GM13976 (cell line): ENCODE data around the gene LCT.

Experiments
- DNase-seq: peaks from one replicate; pipeline ENCODE4 v3.0.0; 2012; ENCODE audit warnings: low spot score
- in situ Hi-C: fragments of 300-500 bp; cut with MboI; formaldehyde crosslinking; loops from one replicate; pipeline ENCODE4 v1.12.0; 2022; ENCODE audit warnings: low sequenced_read_pairs, mixed read lengths, inconsistent platforms; ENCODE audit not compliant: unreplicated experiment
- TF ChIP-seq, protein P1 (sequence below): IDR thresholded peaks from 2 replicates; pipeline ENCODE4 v1.5.1; 2012; ENCODE audit warnings: borderline replicate concordance, mild to moderate bottlenecking; ENCODE audit not compliant: insufficient read depth; ENCODE audit errors: extremely low read depth, missing control alignments, control extremely low read depth

Gene LCT

DNA sequence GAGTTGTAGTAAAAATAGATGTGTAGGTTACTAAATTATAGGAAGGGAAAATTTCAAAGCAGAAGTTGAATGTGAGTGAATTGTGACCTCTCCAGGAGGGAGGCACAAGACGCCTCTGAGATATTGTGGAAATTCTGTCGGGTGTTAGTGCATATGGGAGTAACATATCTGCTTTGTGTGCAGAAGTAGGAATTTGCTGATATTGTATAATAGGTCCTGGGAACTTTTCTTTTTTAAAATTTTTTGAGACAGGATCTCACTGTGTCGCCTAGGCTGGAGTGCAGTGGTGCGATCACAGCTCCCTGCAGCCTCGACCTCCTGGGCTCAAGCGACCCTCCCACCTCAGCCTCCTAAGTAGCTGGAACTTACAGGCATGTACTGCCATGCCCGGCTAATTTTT lies 60.6 kb downstream of the LCT start:
- in situ Hi-C loops, result no loop called here
- no peak for DNase-seq
- TF ChIP-seq, protein P1, sequence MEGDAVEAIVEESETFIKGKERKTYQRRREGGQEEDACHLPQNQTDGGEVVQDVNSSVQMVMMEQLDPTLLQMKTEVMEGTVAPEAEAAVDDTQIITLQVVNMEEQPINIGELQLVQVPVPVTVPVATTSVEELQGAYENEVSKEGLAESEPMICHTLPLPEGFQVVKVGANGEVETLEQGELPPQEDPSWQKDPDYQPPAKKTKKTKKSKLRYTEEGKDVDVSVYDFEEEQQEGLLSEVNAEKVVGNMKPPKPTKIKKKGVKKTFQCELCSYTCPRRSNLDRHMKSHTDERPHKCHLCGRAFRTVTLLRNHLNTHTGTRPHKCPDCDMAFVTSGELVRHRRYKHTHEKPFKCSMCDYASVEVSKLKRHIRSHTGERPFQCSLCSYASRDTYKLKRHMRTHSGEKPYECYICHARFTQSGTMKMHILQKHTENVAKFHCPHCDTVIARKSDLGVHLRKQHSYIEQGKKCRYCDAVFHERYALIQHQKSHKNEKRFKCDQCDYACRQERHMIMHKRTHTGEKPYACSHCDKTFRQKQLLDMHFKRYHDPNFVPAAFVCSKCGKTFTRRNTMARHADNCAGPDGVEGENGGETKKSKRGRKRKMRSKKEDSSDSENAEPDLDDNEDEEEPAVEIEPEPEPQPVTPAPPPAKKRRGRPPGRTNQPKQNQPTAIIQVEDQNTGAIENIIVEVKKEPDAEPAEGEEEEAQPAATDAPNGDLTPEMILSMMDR, result no peak

DNA sequence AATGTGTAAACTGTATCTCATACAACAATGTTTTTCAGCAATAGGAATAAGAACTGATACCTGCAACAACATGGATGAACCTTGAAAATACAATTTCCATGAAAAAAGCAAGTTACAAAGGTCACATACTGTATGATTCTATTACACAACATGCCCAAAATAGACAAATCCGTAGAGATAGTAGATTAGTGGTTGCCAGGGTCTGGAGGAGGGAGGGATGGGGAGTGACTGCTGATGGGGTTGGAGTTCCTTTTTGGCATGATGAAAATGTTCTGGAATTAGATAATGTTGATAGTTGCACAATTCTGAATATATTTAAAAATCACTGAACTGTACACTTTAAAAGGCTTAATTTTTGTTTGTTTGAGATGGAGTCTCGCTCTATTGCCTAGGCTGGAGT lies 61.6 kb downstream of the LCT start:
- TF ChIP-seq, protein P1, result no peak
- in situ Hi-C loops, result no loop called here
- no peak for DNase-seq

DNA sequence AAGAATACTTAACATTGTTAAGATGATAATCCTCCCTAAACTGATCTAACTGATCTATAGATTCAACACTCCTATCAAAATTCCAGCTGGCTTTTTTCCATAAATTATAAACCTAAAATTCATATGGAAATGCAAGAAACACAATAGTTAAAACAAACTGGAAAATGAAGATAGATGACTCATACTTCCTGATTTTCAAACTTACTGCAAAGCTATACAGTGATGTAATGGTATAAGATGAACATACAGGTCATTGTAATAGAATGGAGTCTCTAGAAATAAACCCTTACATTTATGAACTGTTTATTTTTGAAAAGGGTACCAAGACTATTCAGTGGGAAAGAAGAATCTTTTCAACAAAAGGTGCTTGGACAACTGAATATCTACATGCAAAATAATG lies 63.1 kb downstream of the LCT start:
- in situ Hi-C loops, result no loop called here
- no peak for DNase-seq
- TF ChIP-seq, protein P1, result no peak

DNA sequence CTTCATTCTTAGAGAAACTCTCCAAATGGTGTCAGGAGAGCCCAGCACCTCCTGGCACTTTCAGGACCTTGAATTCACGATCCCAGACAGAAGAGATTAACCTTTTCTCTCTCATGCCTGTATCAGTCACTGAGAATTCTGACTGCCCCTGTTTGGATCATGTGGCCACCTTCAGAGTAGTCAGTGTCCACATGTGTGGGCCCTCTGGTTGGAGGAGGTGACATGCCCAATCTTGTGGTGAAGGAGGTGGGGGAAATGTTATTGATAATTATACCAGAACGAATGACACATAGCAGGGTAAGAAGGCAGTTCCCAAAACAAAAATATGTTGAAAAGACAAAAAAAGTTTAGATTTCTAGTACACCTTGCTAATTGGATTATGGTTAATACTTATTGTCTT lies 63.7 kb downstream of the LCT start:
- in situ Hi-C loops, result no loop called here
- TF ChIP-seq, protein P1, result no peak
- no peak for DNase-seq

DNA sequence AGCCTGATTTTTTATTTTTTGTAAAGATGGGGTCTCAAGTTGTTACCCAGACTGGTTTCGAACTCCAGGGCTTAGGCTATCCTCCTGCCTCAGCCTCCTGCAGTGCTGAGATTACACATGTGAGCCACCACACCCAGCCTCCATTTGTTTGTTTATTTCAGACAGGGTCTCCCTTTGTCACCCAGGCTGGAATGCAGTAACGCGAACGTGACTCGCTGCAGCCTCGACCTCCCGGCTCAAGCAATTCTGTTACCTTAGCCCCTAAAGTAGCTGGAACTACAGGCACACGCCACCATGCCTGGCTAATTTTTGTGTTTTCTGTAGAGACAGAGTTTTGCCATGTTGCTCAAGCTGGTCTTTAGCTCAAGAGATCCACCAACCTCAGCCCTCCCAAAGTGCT lies 68.1 kb downstream of the LCT start:
- in situ Hi-C loops, result no loop called here
- DNase-seq, result no peak
- TF ChIP-seq, protein P1, result no peak

DNA sequence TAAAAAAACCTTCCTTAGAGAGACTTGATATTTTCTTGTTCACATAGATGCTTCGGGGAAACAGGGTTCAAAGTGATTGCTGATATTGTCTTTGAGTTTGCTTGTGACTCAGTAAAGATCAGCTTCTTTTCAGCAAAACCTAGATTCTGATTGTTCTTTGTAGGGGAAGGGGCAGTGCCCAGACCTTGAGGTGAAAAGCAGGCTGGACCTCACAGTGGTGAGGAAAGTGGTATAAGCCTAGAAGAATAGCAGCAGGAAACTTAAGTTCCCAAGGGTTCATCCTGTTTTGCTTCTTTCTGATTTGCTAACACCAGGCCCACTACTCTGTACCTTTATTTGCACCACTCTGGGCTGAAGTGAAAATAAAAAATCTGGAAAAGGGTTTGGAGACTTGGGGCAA lies 74.5 kb downstream of the LCT start:
- in situ Hi-C loops, result no loop called here
- TF ChIP-seq, protein P1, result no peak
- DNase-seq, result no peak

DNA sequence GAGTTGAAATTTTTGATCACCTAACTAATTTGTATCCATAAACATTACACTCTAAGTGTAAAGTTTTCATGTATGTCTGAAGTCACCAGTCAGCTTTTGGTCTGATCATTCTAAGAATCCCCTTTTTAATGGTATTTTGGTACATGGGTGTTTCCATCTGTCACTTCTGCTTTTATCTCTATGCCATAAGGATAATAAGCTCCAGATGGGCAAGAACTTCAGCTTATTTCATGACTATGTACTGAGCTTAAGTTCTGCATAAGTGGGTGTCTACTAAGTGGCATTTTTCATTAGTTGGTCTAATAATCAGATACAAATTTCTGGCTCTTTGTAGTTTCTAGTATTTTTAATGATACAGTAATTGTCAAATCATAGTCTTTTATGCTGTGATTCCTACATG lies 75.0 kb downstream of the LCT start:
- in situ Hi-C loops, result no loop called here
- TF ChIP-seq, protein P1, result no peak
- DNase-seq, result no peak
